H1 (cell line): Measurements from ENCODE around the gene KLKB1. TPM values are rescaled to one million over a fixed set of nuclear protein-coding genes. Genes with fewer than 3 reads are reported as not detected.

Experiments
- CTCF ChIA-PET: fragments of 300-600 bp; sonication (Branson Sonifier 250); formaldehyde crosslinking; loops from one replicate; lab custom pipeline; 2021; ENCODE audit not compliant: partially characterized antibody; lab: Charles Lee
- POLR2A ChIA-PET: fragments of 300-600 bp; sonication (Branson Sonifier 250); formaldehyde crosslinking; loops from one replicate; lab custom pipeline; 2021; ENCODE audit warnings: inconsistent platforms; ENCODE audit not compliant: partially characterized antibody; lab: Charles Lee
- DNase-seq, 2 experiments: peaks; one replicate each; pipeline versions ENCODE4 v3.0.0 to v3.0.0-alpha.2; 2010 to 2022; ENCODE audit warnings: low spot score in 2 of 2, low read depth in 1 of 2, mixed read lengths in 1 of 2
- FAIRE-seq: peaks from 2 replicates; lab custom pipeline; 2011; peaks lifted over from hg19 to GRCh38; lab: Jason Lieb, UNC
- H2AFZ ChIP-seq: 2 replicates; pipeline ENCODE4 v1.8.1; 2012; ENCODE audit warnings: low read length, inconsistent platforms
- H2AK5ac ChIP-seq: 2 replicates; pipeline ENCODE4 v1.6.1; 2013; ENCODE audit warnings: low read depth, low read length
- H2BK120ac ChIP-seq: replicated peaks from 2 replicates; pipeline ENCODE3; 2013; ENCODE audit warnings: low read depth, low read length, inconsistent platforms
- H2BK12ac ChIP-seq: 2 replicates; pipeline ENCODE4 v1.6.1; 2013; ENCODE audit warnings: low read depth, low read length
- H2BK15ac ChIP-seq: 2 replicates; pipeline ENCODE4 v1.6.1; 2013; ENCODE audit warnings: low read length
- H2BK20ac ChIP-seq: 2 replicates; pipeline ENCODE4 v1.6.1; 2013; ENCODE audit warnings: low read length
- H2BK5ac ChIP-seq: 2 replicates; pipeline ENCODE4 v1.6.1; 2013; ENCODE audit warnings: low read depth, low read length
- H3K14ac ChIP-seq: 2 replicates; pipeline ENCODE4 v1.6.1; 2013; ENCODE audit warnings: inconsistent platforms; ENCODE audit not compliant: insufficient read length
- H3K18ac ChIP-seq: 2 replicates; pipeline ENCODE4 v1.6.1; 2013; ENCODE audit warnings: low read length; ENCODE audit errors: extremely low read depth
- H3K23ac ChIP-seq: 2 replicates; pipeline ENCODE4 v1.6.1; 2013; ENCODE audit warnings: inconsistent platforms; ENCODE audit not compliant: insufficient read length
- H3K23me2 ChIP-seq: 2 replicates; pipeline ENCODE4 v1.6.1; 2013; ENCODE audit warnings: low read depth, low read length
- H3K27ac ChIP-seq: 2 replicates; pipeline ENCODE4 v1.6.1; 2011; ENCODE audit warnings: low read depth, low read length, inconsistent platforms
- H3K27me3 ChIP-seq, 4 experiments: replicated peaks in 1 of 4; 1 replicate in 1 of 4; 2 replicates in 3 of 4; pipeline versions ENCODE4 v1.6.1 to v1.8.1; 2011 to 2013; ENCODE audit warnings: low read length in 3 of 4, mild to moderate bottlenecking in 3 of 4, inconsistent platforms in 2 of 4, mixed read lengths in 2 of 4, moderate library complexity in 1 of 4; ENCODE audit not compliant: control insufficient read depth in 3 of 4, insufficient read depth in 3 of 4; ENCODE audit errors: extremely low read depth in 1 of 4
- H3K36me3 ChIP-seq, 4 experiments: 2 replicates each; pipeline versions ENCODE4 v1.6.1 to v1.8.1; 2011 to 2013; ENCODE audit warnings: mild to moderate bottlenecking in 4 of 4, low read length in 3 of 4, moderate library complexity in 2 of 4, control low read depth in 1 of 4, inconsistent platforms in 1 of 4; ENCODE audit not compliant: insufficient read depth in 4 of 4, control insufficient read depth in 2 of 4
- H3K4ac ChIP-seq: replicated peaks from 2 replicates; pipeline ENCODE3; 2013; ENCODE audit warnings: low read length, low read depth, mixed read lengths, inconsistent platforms; ENCODE audit not compliant: insufficient read length
- H3K4me1 ChIP-seq, 4 experiments: replicated peaks in 1 of 4; 1 replicate in 1 of 4; 2 replicates in 3 of 4; pipeline versions ENCODE4 v1.6.1 to v1.8.1; 2011 to 2013; ENCODE audit warnings: low read length in 3 of 4, inconsistent platforms in 2 of 4, mixed read lengths in 1 of 4; ENCODE audit not compliant: insufficient read depth in 4 of 4, control insufficient read depth in 3 of 4
- H3K4me2 ChIP-seq, 2 experiments: 2 replicates each; pipeline versions ENCODE4 v1.6.1 to v1.8.1; 2011 to 2013; ENCODE audit warnings: low read depth in 2 of 2, low read length in 2 of 2, control low read depth in 1 of 2, inconsistent platforms in 1 of 2, mild to moderate bottlenecking in 1 of 2; ENCODE audit not compliant: insufficient read depth in 1 of 2
- H3K4me3 ChIP-seq, 4 experiments: fragments of 200-600, 300-600 bp in 1 of 4; sonication (generic), shearing (Covaris generic), sonication (Bioruptor Twin) in 1 of 4; 2 replicates each; pipeline versions ENCODE4 v1.5.1 to v1.8.1; 2011 to 2016; ENCODE audit warnings: low read length in 4 of 4, low read depth in 3 of 4, control low read depth in 2 of 4, inconsistent platforms in 2 of 4, mild to moderate bottlenecking in 2 of 4, mixed read lengths in 1 of 4, moderate library complexity in 1 of 4; ENCODE audit not compliant: insufficient read depth in 2 of 4; ENCODE audit errors: extremely low read depth in 1 of 4
- H3K56ac ChIP-seq: replicated peaks from 2 replicates; pipeline ENCODE3; 2013; ENCODE audit warnings: low read depth, mild to moderate bottlenecking, mixed read lengths, low read length, inconsistent platforms; ENCODE audit not compliant: insufficient read length
- H3K79me1 ChIP-seq: 2 replicates; pipeline ENCODE4 v1.6.1; 2013; ENCODE audit warnings: low read depth, low read length, control low read depth
- H3K79me2 ChIP-seq, 2 experiments: 2 replicates each; pipeline versions ENCODE4 v1.6.1 to v1.8.1; 2012 to 2013; ENCODE audit warnings: low read length in 2 of 2, mild to moderate bottlenecking in 2 of 2, inconsistent platforms in 1 of 2; ENCODE audit not compliant: insufficient read depth in 2 of 2, control insufficient read depth in 1 of 2
- H3K9ac ChIP-seq, 4 experiments: replicated peaks in 1 of 4; 1 replicate in 1 of 4; 2 replicates in 3 of 4; pipeline versions ENCODE4 v1.6.1 to v1.8.1; 2011 to 2013; ENCODE audit warnings: low read depth in 3 of 4, low read length in 3 of 4, control low read depth in 2 of 4, mild to moderate bottlenecking in 2 of 4, moderate library complexity in 2 of 4, inconsistent platforms in 1 of 4; ENCODE audit errors: extremely low read depth in 1 of 4
- H3K9me3 ChIP-seq, 2 experiments: 2 replicates each; pipeline versions ENCODE4 v1.6.1 to v1.8.1; 2012 to 2013; ENCODE audit warnings: mild to moderate bottlenecking in 2 of 2, moderate library complexity in 2 of 2, control low read depth in 1 of 2, inconsistent platforms in 1 of 2, low read depth in 1 of 2, low read length in 1 of 2, mixed read lengths in 1 of 2; ENCODE audit not compliant: insufficient read depth in 2 of 2
- H4K20me1 ChIP-seq, 2 experiments: replicated peaks in 1 of 2; 2 replicates each; pipeline versions ENCODE3 to v1.8.1; 2011 to 2013; ENCODE audit warnings: inconsistent platforms in 2 of 2, low read length in 2 of 2, mild to moderate bottlenecking in 1 of 2; ENCODE audit not compliant: insufficient read depth in 2 of 2, control insufficient read depth in 1 of 2
- H4K5ac ChIP-seq: 2 replicates; pipeline ENCODE4 v1.6.1; 2013; ENCODE audit warnings: low read length, low read depth, mixed read lengths, inconsistent platforms; ENCODE audit not compliant: insufficient read length
- H4K8ac ChIP-seq: 2 replicates; pipeline ENCODE4 v1.8.0; 2013; ENCODE audit warnings: mild to moderate bottlenecking, moderate library complexity, low read length, inconsistent platforms; ENCODE audit not compliant: insufficient read depth; ENCODE audit errors: extremely low read depth
- H4K91ac ChIP-seq: replicated peaks from 2 replicates; pipeline ENCODE3; 2013; ENCODE audit warnings: low read length, mixed read lengths, inconsistent platforms; ENCODE audit not compliant: insufficient read length
- ASH2L ChIP-seq: fragments of 200-600, 300-600 bp; sonication (generic); IDR thresholded peaks from one replicate; pipeline ENCODE4 v1.7.1; 2017; ENCODE audit warnings: low read length
- RBBP5 ChIP-seq: IDR thresholded peaks from 2 replicates; pipeline ENCODE4 v1.7.1; 2012; ENCODE audit warnings: low read depth, mild to moderate bottlenecking, inconsistent platforms, low read length, moderate library complexity, borderline replicate concordance
- SUZ12 ChIP-seq: fragments of 200-600 bp; sonication (generic); IDR thresholded peaks from 2 replicates; pipeline ENCODE4 v1.6.1; 2012; ENCODE audit warnings: mild to moderate bottlenecking, inconsistent platforms, low read length, moderate library complexity, mixed read lengths
- WGBS, 2 experiments: shearing (Covaris generic) in 1 of 2; methylation state at CpG; one replicate each; pipeline versions ENCODE4 v1.1.6 to v1.1.7; 2013 to 2015; ENCODE audit warnings: low lambda C conversion rate in 2 of 2, mixed read lengths in 2 of 2, inconsistent platforms in 1 of 2, low coverage in 1 of 2, missing lambda C conversion rate in 1 of 2; ENCODE audit not compliant: insufficient replicate concordance in 2 of 2, insufficient coverage in 1 of 2, insufficient read length in 1 of 2; ENCODE audit errors: extremely low coverage in 1 of 2, missing lambda C conversion rate in 1 of 2; 5-methylcytosine and 5-hydroxymethylcytosine counted together
- polyA plus RNA-seq, 7 experiments: library from polyadenylated mRNA; depleted of rRNA in 3 of 7; stranded (reverse) in 5 of 7; unstranded in 2 of 7; fragments of >200 nt in 5 of 7; fragments of 200-250 nt in 2 of 7; gene quantifications; 1 replicate in 5 of 7; 2 replicates in 1 of 7; 4 replicates in 1 of 7; pipeline versions ENCODE4 v1.2.1 to v1.2.3, GENCODE V29; 2011 to 2013; ENCODE audit warnings: missing spikeins in 2 of 7, mixed read lengths in 2 of 7
- total RNA-seq: library from RNA; stranded (reverse); fragmentation: NEBNext Ultra II Directional; extraction: Animal tissue kit (Norgen Biotek cat#: 25700); gene quantifications from 2 replicates; pipeline ENCODE4 v1.2.1, GENCODE V29; 2021

The KLKB1 gene
- total and polyA plus RNA-seq, 2 of the 8 experiments (the other 6 are each of a cell fraction or from before 2014, with no cell fraction given), result 12.0 to 20.9 TPM

DNA sequence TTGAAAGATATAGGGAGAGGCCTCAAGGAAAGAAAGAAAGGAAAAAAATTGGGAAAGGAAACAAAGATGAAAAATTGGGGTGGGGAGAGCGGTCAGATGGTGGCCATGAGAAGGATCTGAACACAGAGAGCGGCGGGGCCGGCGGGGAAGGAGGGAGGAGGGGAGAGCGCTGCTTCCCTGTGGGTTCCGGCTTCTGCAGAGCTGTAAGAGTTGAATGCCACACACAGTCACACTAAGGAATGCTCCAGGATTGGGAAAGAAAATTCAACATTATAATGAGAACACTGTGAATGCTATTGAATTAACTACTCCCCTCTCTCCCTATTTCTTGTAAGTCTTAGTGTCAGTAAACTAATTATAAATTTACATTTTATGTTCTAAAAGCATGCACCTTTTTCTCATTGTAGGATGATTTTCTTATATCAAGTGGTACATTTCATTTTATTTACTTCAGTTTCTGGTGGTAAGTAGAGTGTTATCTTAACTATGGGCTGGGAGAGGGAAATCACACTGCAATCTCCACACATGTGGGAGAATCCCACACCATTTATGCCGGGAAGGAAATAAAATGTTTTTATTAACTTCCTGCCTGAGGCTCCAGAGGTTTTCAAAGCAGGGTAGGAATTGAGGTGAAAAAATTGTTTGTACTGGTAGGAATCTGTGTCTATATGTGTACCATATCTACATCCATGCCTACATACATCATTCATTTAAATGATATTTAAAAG lies 39.6 kb downstream of the KLKB1 start:
- H3K36me3 ChIP-seq, result no peaks in the 10 kb centered on the region
- no peak overlapping the region for H4K8ac ChIP-seq
- H2BK15ac ChIP-seq, result no peak overlapping the region
- no peak overlapping the region for H4K91ac ChIP-seq
- H3K4me3 ChIP-seq, result peak overlapping the region in 1 of 4 experiments; percentile 48; a peak in 2 of 8 replicates
- H3K27ac ChIP-seq, result no peak overlapping the region
- no peak overlapping the region for H3K23ac ChIP-seq
- H3K9me3 ChIP-seq, result no peaks in the 10 kb centered on the region
- FAIRE-seq (peak; percentile 42), DNase-seq (no peak)
- H3K14ac ChIP-seq, result no peak overlapping the region
- no peaks in the 10 kb centered on the region for H3K79me2 ChIP-seq
- POLR2A ChIA-PET, result interaction anchor here (1.0 to 3.6 kb wide), 5 partner anchors 13 to 75 kb away, joined by 3 to 37 read pairs (median 5); no protein-coding TSS in a partner anchor
- no peaks in the 10 kb centered on the region for H3K23me2 ChIP-seq
- no peak for TF ChIP-seq SUZ12
- peak; percentile 32 for TF ChIP-seq ASH2L
- 0 out of 2 replicates have a peak, but pooled peaks have one; percentile 38 for TF ChIP-seq RBBP5
- peak overlapping the region; percentile 35; the same call in 1 of the 2 replicates for H2BK5ac ChIP-seq
- CTCF ChIA-PET, result interaction anchor here (0.5 to 0.6 kb wide), 2 partner anchors 196 to 369 kb away, joined by 3 read pairs; no protein-coding TSS in a partner anchor
- H2AK5ac ChIP-seq, result no peak overlapping the region
- 14% methylated on average over 8 of the region's 8 CpGs; no CpG with 5 or more reads in 1 of the 2 experiments for WGBS, 2 experiments
- no peak overlapping the region for H3K18ac ChIP-seq
- H2BK12ac ChIP-seq, result no peak overlapping the region
- no peak overlapping the region for H3K4ac ChIP-seq
- H3K27me3 ChIP-seq, result no peaks in the 10 kb centered on the region
- no peak overlapping the region for H2BK120ac ChIP-seq
- H2AFZ ChIP-seq, result no peak overlapping the region
- no peak overlapping the region for H2BK20ac ChIP-seq
- H3K56ac ChIP-seq, result no peak overlapping the region
- peaks cover 3 to 14% (median 9%) of the 10 kb centered on the region in 4 experiments; a peak in 5 of 7 replicates for H3K4me1 ChIP-seq
- no peak overlapping the region; a peak in 1 of 7 replicates for H3K9ac ChIP-seq
- no peaks in the 10 kb centered on the region for H3K79me1 ChIP-seq
- no peaks in the 10 kb centered on the region for H4K20me1 ChIP-seq
- H4K5ac ChIP-seq, result no peak overlapping the region
- peak overlapping the region; percentile 59 to 70 for H3K4me2 ChIP-seq
